Pancreas (tissue), 10 donors: ENCODE measurements around the gene PSTPIP1. TPM values are rescaled to one million over a fixed set of nuclear protein-coding genes. Genes with fewer than 3 reads are reported as not detected.

Experiments
- ATAC-seq, 4 donors: fragments of 200-7000 bp; cut with Tn5 transposase; one replicate each; pipeline versions ENCODE4 v1.8.0 to v1.9.1; 2020; ENCODE audit warnings: mild to moderate bottlenecking in 4 of 4, moderate library complexity in 4 of 4
- DNase-seq, 6 donors: peaks; one replicate each; pipeline ENCODE4 v3.0.0-alpha.2; 2020
- FAIRE-seq: peaks from 2 replicates; lab custom pipeline; 2012; peaks lifted over from hg19 to GRCh38; lab: Jason Lieb, UNC
- H3K27ac ChIP-seq, 4 donors: fragments of 200-600 bp; sonication (generic); 1 replicate in 3 of 4; 2 replicates in 1 of 4; pipeline versions ENCODE4 v1.5.0 to v1.8.0; 2020
- H3K27me3 ChIP-seq, 4 donors: fragments of 200-600 bp; one replicate each; pipeline ENCODE4 v1.8.0; 2021
- H3K36me3 ChIP-seq, 3 donors: fragments of 200-600 bp; sonication (generic) in 1 of 3; one replicate each; pipeline versions ENCODE4 v1.5.0 to v1.8.0; 2020 to 2021
- H3K4me1 ChIP-seq, 3 donors: fragments of 200-600 bp; one replicate each; pipeline ENCODE4 v1.8.0; 2021
- H3K4me3 ChIP-seq, 4 donors: fragments of 200-600 bp; sonication (generic) in 2 of 4; one replicate each; pipeline versions ENCODE4 v1.5.0 to v1.8.0; 2020 to 2021
- H3K9me3 ChIP-seq, 4 donors: fragments of 200-600 bp; one replicate each; pipeline ENCODE4 v1.8.0; 2021
- CTCF ChIP-seq, 4 donors: fragments of 200-600 bp; sonication (generic) in 3 of 4; IDR thresholded peaks; one replicate each; pipeline versions ENCODE4 v1.5.0 to v1.8.0; 2021; ENCODE audit warnings: antibody characterized with exemption in 4 of 4
- WGBS, 2 donors: extraction: QIAGEN DNeasy Blood & Tissue Kit; methylation state at CpG; one replicate each; pipeline ENCODE4 v1.1.7; 2013; 5-methylcytosine and 5-hydroxymethylcytosine counted together
- intact Hi-C, 3 donors: fragments of 100-400 bp; cut with DNase I; formaldehyde crosslinking; loops; one replicate each; pipeline versions ENCODE4 v1.11.1 to v1.14.2; 2022
- polyA plus RNA-seq, 2 donors: library from polyadenylated mRNA; stranded (reverse); fragments of 200-250 nt; gene quantifications; one replicate each; pipeline ENCODE4 v1.2.3, GENCODE V29; 2013
- total RNA-seq, 6 donors: library from RNA; stranded (reverse); fragmentation: NEBNext Ultra II Directional in 4 of 6; extraction: Animal tissue kit (Norgen Biotek cat#: 25700) in 4 of 6; gene quantifications; one replicate each; pipeline versions ENCODE4 v1.2.1 to v1.2.4, GENCODE V29; 2021 to 2023
- donor health status: healthy with polysubstance abuse.
- donor health status: DM: no; HTN: no; CAD: no; lungs with moderate emphysema.
- donor health status: DM: no; HTN: no; CAD: no.
- donor health status: control.
- donor health status: control.
- donor health status: Bipolar disorder and iron deficiency.
- donor health status: DM: yes; HTN: yes; CAD: no.
- donor health status: DM: no; HTN: no; CAD: no.
- donor health status: DM: no; HTN: no; CAD: no.
- donor health status: DM: yes; HTN: yes; CAD: no.

Gene PSTPIP1
- total and polyA plus RNA-seq, 8 donors: 0.83 to 6.2 (median 3.6) TPM; not detected in 1

GRCh38 chr15:77018796-77019505, 24.0 kb downstream of the PSTPIP1 start:
- WGBS, 2 donors: 86 to 95% methylated on average over 11 of the region's 11 CpGs
- TF ChIP-seq CTCF (IDR thresholded peaks at IDR 0.05): no peak
- H3K9me3 ChIP-seq: no peaks in the 10 kb centered on the region
- H3K27ac ChIP-seq: no peak overlapping the region
- H3K27me3 ChIP-seq: no peaks in the 10 kb centered on the region
- no peak overlapping the region for H3K4me3 ChIP-seq
- no peaks in the 10 kb centered on the region for H3K4me1 ChIP-seq
- H3K36me3 ChIP-seq: no peaks in the 10 kb centered on the region
- ATAC-seq (no peak), DNase-seq (no peak), FAIRE-seq (no peak)
- intact Hi-C loops: loop anchor here in 1 of 3 donors (10.0 kb wide), 1 partner anchor 536 kb away; no protein-coding TSS in a partner anchor

GRCh38 chr15:77019521-77020331, 24.8 kb downstream of the PSTPIP1 start:
- ATAC-seq (no peak), FAIRE-seq (no peak), DNase-seq (peak in 1 of 6 donors; percentile 35)
- intact Hi-C loops: loop anchor here in 2 of 3 donors (10.0 kb wide), 2 partner anchors 525 to 535 kb away; no protein-coding TSS in a partner anchor
- no peak overlapping the region for H3K27ac ChIP-seq
- H3K9me3 ChIP-seq: no peaks in the 10 kb centered on the region
- H3K4me3 ChIP-seq: no peak overlapping the region
- no peaks in the 10 kb centered on the region for H3K4me1 ChIP-seq
- no peaks in the 10 kb centered on the region for H3K27me3 ChIP-seq
- no peaks in the 10 kb centered on the region for H3K36me3 ChIP-seq
- 82 to 86% methylated on average over 12 of the region's 12 CpGs for WGBS, 2 donors
- TF ChIP-seq CTCF (IDR thresholded peaks at IDR 0.05): no peak

- no peak for TF ChIP-seq CTCF (IDR thresholded peaks at IDR 0.05)
- Histone ChIP-seq H3K4me1 (no peaks in the 10 kb centered on the region), H3K9me3 (no peaks in the 10 kb centered on the region), H3K36me3 (no peaks in the 10 kb centered on the region), H3K27me3 (no peaks in the 10 kb centered on the region), H3K4me3 (no peak overlapping the region), H3K27ac (no peak overlapping the region)
- no peak for FAIRE-seq
- WGBS, 2 donors: 91% methylated on average over 6 of the region's 6 CpGs
- intact Hi-C loops: loop anchor here in 1 of 3 donors (10.0 kb wide), 1 partner anchor 524 kb away; no protein-coding TSS in a partner anchor
- no peak for ATAC-seq
- no peak for DNase-seq
Observed at GRCh38 chr15:77020348-77021087, 25.6 kb downstream of the PSTPIP1 start.

GRCh38 chr15:77021088-77021481, 26.2 kb downstream of the PSTPIP1 start:
- Histone ChIP-seq H3K4me3 (no peak overlapping the region), H3K9me3 (no peaks in the 10 kb centered on the region), H3K4me1 (no peaks in the 10 kb centered on the region), H3K27me3 (no peaks in the 10 kb centered on the region), H3K36me3 (no peaks in the 10 kb centered on the region), H3K27ac (no peak overlapping the region)
- no peak for ATAC-seq
- no peak for TF ChIP-seq CTCF (IDR thresholded peaks at IDR 0.05)
- WGBS, 2 donors: 80 to 82% methylated on average over 9 of the region's 9 CpGs
- intact Hi-C loops: loop anchor here in 1 of 3 donors (10.0 kb wide), 1 partner anchor 524 kb away; no protein-coding TSS in a partner anchor
- no peak for DNase-seq
- no peak for FAIRE-seq
